NCI-H1436 (cell line): ENCODE results near the gene ATIC.

Experiments
- DNase-seq: peaks from one replicate; lab custom pipeline; 2025; lab: John Stamatoyannopoulos, UW

ATIC gene

DNA sequence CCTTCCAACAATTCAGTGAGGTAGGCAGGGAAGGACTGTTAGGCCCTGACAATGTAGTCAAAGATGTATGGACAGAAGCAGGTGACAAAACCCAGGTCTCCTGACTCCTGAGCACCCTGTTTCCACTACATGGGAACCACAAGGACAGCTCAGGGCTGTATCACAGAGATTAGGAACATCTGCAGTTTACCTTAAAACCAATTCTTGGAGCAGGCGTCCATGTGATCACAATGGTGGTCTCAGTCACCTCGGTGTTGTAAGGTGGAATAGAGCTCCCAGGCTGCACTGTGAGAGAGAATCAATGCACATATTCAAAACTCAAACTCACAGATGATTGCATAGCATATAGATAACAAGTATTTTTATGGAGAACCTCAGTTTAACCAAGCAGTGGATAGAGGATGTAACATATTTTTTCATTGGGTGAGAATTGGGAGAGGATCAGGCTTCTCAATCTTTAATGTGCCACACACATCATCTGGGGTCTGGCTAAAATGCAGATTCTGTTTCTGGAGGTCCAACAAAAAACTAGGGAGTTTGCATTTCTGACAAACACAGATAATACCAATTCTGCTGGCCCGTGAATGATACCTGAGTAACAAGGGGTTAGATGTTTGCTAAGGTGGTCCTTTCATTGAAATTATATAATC, 87.3 kb downstream of the ATIC start:
- no peak for DNase-seq
